GM23248 (cell line): ENCODE data around the gene TUFT1. TPM values are rescaled to one million over a fixed set of nuclear protein-coding genes. Genes with fewer than 3 reads are reported as not detected.

Source experiments
- DNase-seq: peaks from one replicate; pipeline ENCODE4 v3.0.0-alpha.2; 2015
- H2AFZ ChIP-seq: fragments of 200-600 bp; sonication (generic); 2 replicates; pipeline ENCODE4 v1.6.1; 2016; ENCODE audit warnings: antibody characterized with exemption
- H3F3A ChIP-seq: fragments of 200-600 bp; sonication (generic); 2 replicates; pipeline ENCODE4 v1.6.1; 2016; ENCODE audit warnings: mild to moderate bottlenecking, antibody characterized with exemption, mixed run types; ENCODE audit not compliant: insufficient read depth
- H3K27ac ChIP-seq: fragments of 200-600 bp; sonication (generic); 2 replicates; pipeline ENCODE4 v1.5.1; 2016; ENCODE audit warnings: mild to moderate bottlenecking
- H3K27me3 ChIP-seq: fragments of 200-600 bp; sonication (generic); replicated peaks from 2 replicates; pipeline ENCODE4 v1.6.1; 2016; ENCODE audit warnings: mild to moderate bottlenecking; ENCODE audit not compliant: insufficient read depth
- H3K36me3 ChIP-seq: fragments of 200-600 bp; sonication (generic); 2 replicates; pipeline ENCODE4 v1.6.1; 2016; ENCODE audit warnings: low read depth, mild to moderate bottlenecking
- H3K4me1 ChIP-seq: fragments of 200-600 bp; sonication (generic); 2 replicates; pipeline ENCODE4 v1.6.1; 2016; ENCODE audit warnings: mild to moderate bottlenecking; ENCODE audit not compliant: insufficient read depth
- H3K4me2 ChIP-seq: fragments of 200-600 bp; sonication (generic); one replicate; pipeline ENCODE4 v1.6.1; 2016; ENCODE audit warnings: mild to moderate bottlenecking; ENCODE audit not compliant: unreplicated experiment
- H3K4me3 ChIP-seq: fragments of 200-600 bp; sonication (generic); 2 replicates; pipeline ENCODE4 v1.5.1; 2016; ENCODE audit warnings: mild to moderate bottlenecking
- H3K79me2 ChIP-seq: fragments of 200-600 bp; sonication (generic); 2 replicates; pipeline ENCODE4 v1.6.1; 2016; ENCODE audit warnings: mild to moderate bottlenecking; ENCODE audit not compliant: insufficient read depth
- H3K9ac ChIP-seq: fragments of 200-600 bp; sonication (generic); 2 replicates; pipeline ENCODE4 v1.6.1; 2016; ENCODE audit warnings: mild to moderate bottlenecking
- H3K9me2 ChIP-seq: fragments of 200-600 bp; sonication (generic); 2 replicates; pipeline ENCODE4 v1.6.1; 2016; ENCODE audit warnings: mixed run types, mild to moderate bottlenecking, moderate library complexity; ENCODE audit not compliant: insufficient read depth
- H3K9me3 ChIP-seq: fragments of 200-600 bp; sonication (generic); one replicate; pipeline ENCODE4 v1.6.1; 2017; ENCODE audit warnings: low read depth
- H4K20me1 ChIP-seq: fragments of 200-600 bp; sonication (generic); 2 replicates; pipeline ENCODE4 v1.6.0; 2016; ENCODE audit not compliant: insufficient read depth
- EZH2 ChIP-seq: fragments of 200-600 bp; sonication (generic); IDR thresholded peaks from 2 replicates; pipeline ENCODE4 v1.6.1; 2018; ENCODE audit warnings: antibody characterized with exemption, mild to moderate bottlenecking; ENCODE audit not compliant: insufficient read depth, poor library complexity, severe bottlenecking
- EZH2phosphoT487 ChIP-seq: fragments of 200-600 bp; sonication (generic); IDR thresholded peaks from 2 replicates; pipeline ENCODE4 v1.6.1; 2018; ENCODE audit warnings: antibody characterized with exemption, moderate library complexity, mild to moderate bottlenecking, low read depth; ENCODE audit not compliant: insufficient read depth
- WGBS, 2 experiments: methylation state at CpG; one replicate each; pipeline ENCODE4 v1.1.6; 2015 to 2017; ENCODE audit warnings: low lambda C conversion rate in 2 of 2, low coverage in 1 of 2; ENCODE audit errors: missing lambda C conversion rate in 2 of 2; 5-methylcytosine and 5-hydroxymethylcytosine counted together
- in situ Hi-C: fragments of 300-500 bp; cut with MboI; formaldehyde crosslinking; loops from 2 replicates; pipeline ENCODE4 v1.15.0; 2020
- polyA plus RNA-seq: library from polyadenylated mRNA; unstranded; fragments of >200 nt; fragmentation: Nextera tagmentation; extraction: Ambion mirVana; gene quantifications from 2 replicates; pipeline ENCODE4 v1.2.1, GENCODE V29; 2016
- total RNA-seq: library from RNA; depleted of rRNA; stranded (reverse); fragments of >200 nt; shearing (Covaris generic); gene quantifications from 2 replicates; pipeline ENCODE4 v1.2.3, GENCODE V29; 2014

The TUFT1 gene
- total and polyA plus RNA-seq, 2 experiments from 2014 or later, result 19.2 to 20.3 TPM

DNA sequence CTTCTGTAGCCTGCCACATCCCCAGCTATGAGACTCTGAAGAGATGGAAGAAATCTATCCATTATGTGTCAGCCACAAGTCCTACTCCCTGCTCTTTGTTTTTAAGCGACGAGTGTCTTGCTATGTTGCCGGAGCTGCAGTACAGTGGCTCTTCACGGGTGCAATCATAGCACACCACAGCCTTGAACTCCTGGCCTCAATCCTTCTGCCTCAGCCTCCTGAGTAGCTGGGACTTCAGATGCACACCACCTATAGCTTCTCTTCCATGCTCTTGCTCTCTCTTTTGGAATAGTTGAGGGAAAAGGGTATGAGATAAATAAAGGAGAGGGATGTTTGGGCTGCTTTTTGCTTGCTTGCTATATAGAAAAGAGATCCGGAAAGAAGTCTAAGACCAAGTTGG is 1.6 kb downstream of the TUFT1 start:
- Histone ChIP-seq H3K9ac (peak overlapping the region; percentile 76; the same call in 1 of the 2 replicates), H3K79me2 (peaks cover 33% of the 10 kb centered on the region), H3K9me3 (no peaks in the 10 kb centered on the region), H3K4me2 (peak overlapping the region; percentile 91), H3K4me3 (peak overlapping the region; percentile 87), H3K27me3 (no peaks in the 10 kb centered on the region), H3K27ac (peak overlapping the region; percentile 42; the same call in 1 of the 2 replicates), H3K9me2 (no peaks in the 10 kb centered on the region), H4K20me1 (no peaks in the 10 kb centered on the region), H3K4me1 (peaks cover 61% of the 10 kb centered on the region), H3K36me3 (no peaks in the 10 kb centered on the region), H3F3A (peaks cover 38% of the 10 kb centered on the region), H2AFZ (no peak overlapping the region)
- TF ChIP-seq EZH2phosphoT487 (no peak), EZH2 (no peak)
- no peak for DNase-seq
- 82 to 89% methylated on average over 5 of the region's 5 CpGs for WGBS, 2 experiments
- in situ Hi-C loops, result no loop called here

DNA sequence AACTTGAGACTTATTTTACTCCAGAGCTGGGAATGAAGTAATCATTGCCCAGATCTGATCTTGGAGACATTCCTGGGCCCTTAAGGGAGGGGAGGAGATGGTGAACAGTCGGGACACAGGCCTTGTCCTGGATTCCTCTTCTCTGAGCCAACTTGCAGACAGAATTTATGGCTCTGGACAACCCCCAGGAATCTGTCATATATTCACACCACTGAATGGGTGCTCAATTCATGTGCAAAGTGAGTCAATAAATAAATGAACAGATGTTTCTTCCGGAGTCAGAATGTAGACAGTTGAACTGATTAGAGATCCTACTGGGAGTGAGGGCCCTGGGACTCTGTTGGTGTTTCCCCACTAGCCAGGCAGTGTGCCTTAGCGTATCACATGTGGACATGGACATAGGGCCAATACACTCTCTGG is 2.6 kb downstream of the TUFT1 start:
- in situ Hi-C loops, result no loop called here
- peak; percentile 78 for DNase-seq
- Histone ChIP-seq H3K9me3 (no peaks in the 10 kb centered on the region), H2AFZ (no peak overlapping the region), H3K36me3 (no peaks in the 10 kb centered on the region), H3K4me2 (peak overlapping the region; percentile 91), H3K9me2 (no peaks in the 10 kb centered on the region), H3K27ac (peak overlapping the region; percentile 42), H3F3A (peaks cover 42% of the 10 kb centered on the region), H3K79me2 (peaks cover 33% of the 10 kb centered on the region), H3K27me3 (no peaks in the 10 kb centered on the region), H4K20me1 (no peaks in the 10 kb centered on the region), H3K4me1 (peaks cover 61% of the 10 kb centered on the region), H3K4me3 (peak overlapping the region; percentile 87), H3K9ac (peak overlapping the region; percentile 76)
- WGBS, 2 experiments, result 8 to 11% methylated on average over 3 of the region's 3 CpGs
- TF ChIP-seq EZH2, result no peak
- no peak for TF ChIP-seq EZH2phosphoT487

DNA sequence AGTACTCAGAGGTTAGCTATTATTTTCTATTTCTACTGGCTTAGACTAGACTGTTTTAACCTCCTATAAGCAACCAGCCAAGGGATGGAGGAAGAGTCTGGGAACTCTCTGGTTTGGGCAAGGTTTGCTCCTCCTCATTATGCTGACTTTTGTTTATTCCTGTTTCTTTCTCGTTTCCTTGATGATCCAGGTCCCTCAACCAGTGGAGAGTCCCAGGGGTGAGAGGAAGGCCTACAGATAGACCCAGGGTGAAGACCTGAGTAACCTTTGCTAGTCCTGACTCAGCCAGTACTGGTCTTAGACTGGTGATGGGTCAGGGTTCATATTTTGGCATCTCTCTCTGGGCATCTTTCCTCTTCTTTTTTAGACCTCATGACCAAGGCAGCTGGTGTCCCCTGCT is 5.4 kb downstream of the TUFT1 start:
- Histone ChIP-seq H3K9me3 (no peaks in the 10 kb centered on the region), H3K4me2 (no peak overlapping the region), H3K4me3 (no peak overlapping the region), H3F3A (peaks cover 57% of the 10 kb centered on the region), H3K9me2 (no peaks in the 10 kb centered on the region), H3K4me1 (peaks cover 68% of the 10 kb centered on the region), H3K27me3 (no peaks in the 10 kb centered on the region), H2AFZ (no peak overlapping the region), H3K79me2 (peaks cover 38% of the 10 kb centered on the region), H4K20me1 (no peaks in the 10 kb centered on the region), H3K27ac (no peak overlapping the region), H3K9ac (no peak overlapping the region), H3K36me3 (no peaks in the 10 kb centered on the region)
- in situ Hi-C loops, result no loop called here
- TF ChIP-seq EZH2 (no peak), EZH2phosphoT487 (no peak)
- 87 to 88% methylated on average over 1 of the region's 1 CpG for whole genome bisulfite sequencing, 2 experiments
- DNase-seq, result peak; percentile 2

DNA sequence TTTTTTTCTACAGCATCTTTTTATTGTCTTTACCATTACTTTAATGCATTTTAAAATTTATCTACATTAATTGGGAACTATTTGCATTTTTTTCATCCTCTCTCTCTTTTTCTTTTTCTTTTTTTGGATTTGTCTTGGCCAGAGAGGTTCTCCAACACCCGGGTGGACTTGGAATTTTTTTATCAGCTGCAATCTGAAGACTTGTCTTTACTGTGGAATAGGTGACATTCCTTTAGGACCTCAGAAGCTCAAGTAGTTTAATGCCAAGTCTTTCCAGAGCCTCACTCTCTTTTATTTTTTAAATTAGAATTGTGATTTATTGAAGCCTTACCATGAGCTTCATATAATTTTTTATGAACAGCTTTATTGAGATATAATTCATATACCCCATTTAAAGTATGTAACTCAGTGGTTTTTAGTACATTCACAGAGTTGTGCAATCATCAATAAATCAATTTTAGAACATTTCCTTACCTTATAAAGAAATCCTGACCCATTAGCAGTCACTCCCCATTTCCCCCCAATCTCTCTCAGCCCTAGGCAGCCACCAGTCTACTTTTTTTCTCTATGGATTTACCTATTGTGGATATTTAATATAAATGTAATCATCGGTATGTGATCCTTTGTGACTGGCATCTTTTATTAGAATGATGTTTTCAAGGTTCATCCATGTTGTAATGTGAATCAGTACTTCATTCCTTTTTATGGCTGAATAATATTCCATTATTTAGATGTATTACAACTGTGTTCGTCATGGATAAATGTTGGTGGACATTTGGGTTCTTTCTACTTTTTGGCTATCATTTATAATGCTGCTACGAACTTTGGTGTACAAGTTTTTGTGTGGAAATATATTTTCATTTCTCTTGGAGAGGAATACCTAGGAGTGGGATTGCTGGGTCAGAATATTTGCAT is 6.2 kb downstream of the TUFT1 start:
- Histone ChIP-seq H3K4me1 (peaks cover 64% of the 10 kb centered on the region), H2AFZ (no peak overlapping the region), H3K9me2 (no peaks in the 10 kb centered on the region), H3K9me3 (no peaks in the 10 kb centered on the region), H3K9ac (no peak overlapping the region), H3F3A (peaks cover 57% of the 10 kb centered on the region), H3K79me2 (peaks cover 38% of the 10 kb centered on the region), H3K4me2 (peak overlapping the region; percentile 53), H3K4me3 (peak overlapping the region; percentile 45), H4K20me1 (no peaks in the 10 kb centered on the region), H3K27ac (peak overlapping the region; percentile 49), H3K27me3 (no peaks in the 10 kb centered on the region), H3K36me3 (no peaks in the 10 kb centered on the region)
- DNase-seq, result no peak
- in situ Hi-C loops, result no loop called here
- TF ChIP-seq EZH2 (no peak), EZH2phosphoT487 (no peak)
- WGBS, 2 experiments, result 79 to 82% methylated on average over 4 of the region's 4 CpGs
